Suppressor macrophage treated with lipopolysaccharide for 1 hour (primary cell): ENCODE data around the gene PGGT1B.
"Not testable (repeated sequence)": the region's sequence is repeated elsewhere in the genome, so short reads cannot be mapped to it uniquely, and the experiment has no call there.

Experiments
- DNase-seq, 3 donors: peaks; one replicate each; pipeline ENCODE4 v3.0.0-alpha.2; 2020 to 2022

The PGGT1B gene

GRCh38 chr5:115257981-115258380 lies 4.7 kb downstream of the PGGT1B start:
- DNase-seq = no peak

GRCh38 chr5:115249379-115249778 lies 13.3 kb downstream of the PGGT1B start:
- not testable (repeated sequence) for DNase-seq

- peak; percentile 45 to 81 (median 70) for DNase-seq
Observed at GRCh38 chr5:115246361-115246991, 16.2 kb downstream of the PGGT1B start.

- no peak for DNase-seq
Observed at GRCh38 chr5:115243412-115243811, 19.3 kb downstream of the PGGT1B start.

GRCh38 chr5:115241881-115242642 lies 20.6 kb downstream of the PGGT1B start:
- no peak for DNase-seq

- DNase-seq = no peak
Observed at GRCh38 chr5:115237066-115237465, 25.6 kb downstream of the PGGT1B start.

- no peak for DNase-seq
Observed at GRCh38 chr5:115236599-115236998, 26.1 kb downstream of the PGGT1B start.

GRCh38 chr5:115231598-115231997 lies 31.1 kb downstream of the PGGT1B start:
- no peak for DNase-seq

GRCh38 chr5:115229606-115230005 lies 33.1 kb downstream of the PGGT1B start:
- peak; percentile 32 to 51 (median 48) for DNase-seq

- no peak for DNase-seq
Observed at GRCh38 chr5:115227281-115227680, 35.4 kb downstream of the PGGT1B start.

GRCh38 chr5:115214541-115214940 lies 48.1 kb downstream of the PGGT1B start:
- no peak for DNase-seq

- peak; percentile 82 to 93 (median 92) for DNase-seq
Observed at GRCh38 chr5:115209279-115209678, 53.4 kb downstream of the PGGT1B start.

- no peak for DNase-seq
Observed at GRCh38 chr5:115202952-115203351, 59.7 kb downstream of the PGGT1B start.

GRCh38 chr5:115196161-115196560 lies 66.5 kb downstream of the PGGT1B start:
- no peak for DNase-seq

- no peak for DNase-seq
Observed at GRCh38 chr5:115194676-115195075, 68.0 kb downstream of the PGGT1B start.

GRCh38 chr5:115193295-115193694 lies 69.4 kb downstream of the PGGT1B start:
- DNase-seq = no peak

GRCh38 chr5:115192098-115192497 lies 70.6 kb downstream of the PGGT1B start:
- no peak for DNase-seq

GRCh38 chr5:115191474-115192031 lies 71.1 kb downstream of the PGGT1B start:
- DNase-seq = no peak

GRCh38 chr5:115190388-115190787 lies 72.3 kb downstream of the PGGT1B start:
- no peak for DNase-seq

GRCh38 chr5:115189866-115190265 lies 72.8 kb downstream of the PGGT1B start:
- no peak for DNase-seq

- DNase-seq = no peak
Observed at GRCh38 chr5:115186794-115187193, 75.9 kb downstream of the PGGT1B start.

- DNase-seq = no peak
Observed at GRCh38 chr5:115184770-115185169, 77.9 kb downstream of the PGGT1B start.

GRCh38 chr5:115181757-115182156 lies 80.9 kb downstream of the PGGT1B start:
- DNase-seq = no peak

GRCh38 chr5:115180165-115180709 lies 82.4 kb downstream of the PGGT1B start:
- DNase-seq = peak; percentile 46 to 64 (median 48)
